Measurements from ENCODE around the gene TSSC4. TPM values are rescaled to one million over a fixed set of nuclear protein-coding genes. Genes with fewer than 3 reads are reported as not detected.
A peak's percentile ranks its signal among the peaks of the same experiment; 100 is the strongest.

Gene TSSC4
- total RNA-seq, 2 donors from 2014 or later = 50.6 to 52.2 TPM

DNA sequence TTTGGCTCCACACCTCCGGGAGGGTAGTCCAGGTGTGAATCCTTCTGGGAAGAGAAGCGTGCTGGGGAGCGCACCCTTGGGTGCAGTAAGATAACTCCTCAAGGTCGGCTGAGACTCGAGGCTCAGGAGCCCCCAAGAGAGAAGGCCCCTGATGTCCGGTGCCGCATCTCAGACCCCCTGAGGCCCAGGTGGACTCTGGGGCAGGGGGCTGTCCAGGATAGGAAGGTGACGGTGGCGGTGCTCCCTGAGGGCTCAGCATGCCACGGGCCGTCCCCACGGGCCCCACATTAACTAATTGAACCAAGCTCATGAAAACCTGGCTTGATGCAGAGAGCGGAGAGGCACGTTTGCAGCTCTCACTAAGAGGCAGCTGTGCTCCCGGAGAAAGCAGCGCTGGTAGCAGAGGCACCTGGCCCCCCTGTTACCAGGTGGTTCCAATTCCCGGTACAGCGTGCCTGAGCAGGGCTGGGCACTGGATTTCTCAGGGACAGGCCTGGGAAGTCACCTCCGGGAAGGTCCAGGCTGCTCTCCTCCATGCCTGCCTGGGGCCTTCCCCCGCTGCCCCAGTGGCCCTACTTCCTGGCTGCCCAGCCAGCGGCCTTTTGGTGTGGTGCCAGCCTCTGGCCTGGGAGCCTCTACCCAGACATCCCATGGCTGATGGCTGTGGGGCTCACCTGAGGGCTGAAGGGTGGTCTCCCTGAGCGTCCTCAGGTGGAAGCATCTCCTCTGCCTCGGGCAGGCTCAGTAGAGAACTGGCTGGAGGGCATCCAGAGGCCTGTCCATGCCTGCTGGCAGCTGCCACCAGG lies 45.4 kb downstream of the TSSC4 start:
- Mint-ChIP-seq H3K27me3 (ENCODE audit: low read depth) (peaks cover 6% of the 10 kb centered on the region), H3K4me1 (ENCODE audit: low read depth) (peaks cover 34% of the 10 kb centered on the region), H3K4me3 (peak overlapping the region; percentile 91 to 93), H3K36me3 (ENCODE audit: insufficient read depth in 2 of 2) (no peaks in the 10 kb centered on the region), H3K27ac (no peak overlapping the region), H3K9me3 (no peaks in the 10 kb centered on the region)
- DNase-seq (peak in 1 of 2 donors; percentile 14), ATAC-seq (replicated peaks in 1 of 2) (no peak)

- H3K36me3 Mint-ChIP-seq (ENCODE audit: insufficient read depth in 2 of 2) = no peaks in the 10 kb centered on the region
- H3K27me3 Mint-ChIP-seq (ENCODE audit: low read depth) = peaks cover 6% of the 10 kb centered on the region
- ATAC-seq (replicated peaks in 1 of 2) = no peak
- H3K4me1 Mint-ChIP-seq (ENCODE audit: low read depth) = peaks cover 34% of the 10 kb centered on the region
- peak in 1 of 2 donors; percentile 30 for DNase-seq
- no peaks in the 10 kb centered on the region for H3K9me3 Mint-ChIP-seq
- H3K4me3 Mint-ChIP-seq = peak overlapping the region; percentile 91 to 93
- no peak overlapping the region for H3K27ac Mint-ChIP-seq
These were observed 46.2 kb downstream of the TSSC4 start for GRCh38 chr11:2446590-2447252.

GRCh38 chr11:2447253-2447950 lies 46.9 kb downstream of the TSSC4 start:
- H3K9me3 Mint-ChIP-seq = no peaks in the 10 kb centered on the region
- no peak overlapping the region for H3K27ac Mint-ChIP-seq
- DNase-seq (peak in 1 of 2 donors; percentile 11), ATAC-seq (replicated peaks in 1 of 2) (no peak)
- H3K4me1 Mint-ChIP-seq (ENCODE audit: low read depth) = peaks cover 34% of the 10 kb centered on the region
- H3K27me3 Mint-ChIP-seq (ENCODE audit: low read depth) = peaks cover 6% of the 10 kb centered on the region
- peak overlapping the region; percentile 91 to 93 for H3K4me3 Mint-ChIP-seq
- no peaks in the 10 kb centered on the region for H3K36me3 Mint-ChIP-seq (ENCODE audit: insufficient read depth in 2 of 2)

DNA sequence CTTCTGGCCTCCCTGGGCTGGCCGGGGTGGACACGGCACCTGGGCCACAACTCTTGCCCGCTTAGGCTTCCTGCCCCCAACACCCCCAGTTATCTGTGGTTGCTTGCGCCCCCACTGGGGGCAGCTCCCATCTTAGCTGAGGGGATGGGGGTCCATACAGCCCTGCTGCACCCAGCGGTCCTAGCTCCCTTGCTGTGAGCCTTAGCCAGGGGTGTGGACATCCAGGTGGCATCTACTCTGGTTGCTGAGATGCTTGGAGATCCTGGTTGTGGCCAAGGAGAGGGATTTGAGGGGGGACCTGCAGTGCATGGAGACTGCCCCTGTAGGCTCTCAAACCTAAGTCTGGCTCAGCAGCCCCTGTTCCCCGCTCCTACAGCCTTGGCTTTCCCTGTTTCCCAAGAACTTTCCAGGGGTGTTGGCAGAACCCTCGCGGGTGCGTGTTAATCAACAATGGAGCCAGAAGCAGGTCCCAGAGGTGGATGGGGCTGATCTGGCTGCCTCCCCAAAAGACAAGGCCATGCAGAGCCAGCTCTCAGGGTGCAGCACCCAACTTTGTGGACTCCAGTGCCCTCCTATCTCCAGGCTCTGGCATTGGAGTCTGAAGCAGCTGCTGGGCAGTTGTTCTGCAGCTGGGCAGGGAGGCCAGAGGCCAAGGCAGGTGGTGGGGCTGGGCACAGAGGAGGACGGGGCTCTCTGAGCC lies 47.6 kb downstream of the TSSC4 start:
- peaks cover 27% of the 10 kb centered on the region for H3K4me1 Mint-ChIP-seq (ENCODE audit: low read depth)
- ATAC-seq (replicated peaks in 1 of 2) (no peak), DNase-seq (no peak)
- peaks cover 5% of the 10 kb centered on the region for H3K27me3 Mint-ChIP-seq (ENCODE audit: low read depth)
- H3K36me3 Mint-ChIP-seq (ENCODE audit: insufficient read depth in 2 of 2) = no peaks in the 10 kb centered on the region
- no peaks in the 10 kb centered on the region for H3K9me3 Mint-ChIP-seq
- H3K27ac Mint-ChIP-seq = no peak overlapping the region
- no peak overlapping the region for H3K4me3 Mint-ChIP-seq

- Mint-ChIP-seq H3K27ac (no peak overlapping the region), H3K4me3 (no peak overlapping the region), H3K27me3 (ENCODE audit: low read depth) (no peaks in the 10 kb centered on the region), H3K9me3 (no peaks in the 10 kb centered on the region), H3K36me3 (ENCODE audit: insufficient read depth in 2 of 2) (no peaks in the 10 kb centered on the region), H3K4me1 (ENCODE audit: low read depth) (peaks cover 22% of the 10 kb centered on the region)
- no peak for ATAC-seq (replicated peaks in 1 of 2)
- no peak for DNase-seq
These were observed 48.4 kb downstream of the TSSC4 start for GRCh38 chr11:2448661-2449547.

DNA sequence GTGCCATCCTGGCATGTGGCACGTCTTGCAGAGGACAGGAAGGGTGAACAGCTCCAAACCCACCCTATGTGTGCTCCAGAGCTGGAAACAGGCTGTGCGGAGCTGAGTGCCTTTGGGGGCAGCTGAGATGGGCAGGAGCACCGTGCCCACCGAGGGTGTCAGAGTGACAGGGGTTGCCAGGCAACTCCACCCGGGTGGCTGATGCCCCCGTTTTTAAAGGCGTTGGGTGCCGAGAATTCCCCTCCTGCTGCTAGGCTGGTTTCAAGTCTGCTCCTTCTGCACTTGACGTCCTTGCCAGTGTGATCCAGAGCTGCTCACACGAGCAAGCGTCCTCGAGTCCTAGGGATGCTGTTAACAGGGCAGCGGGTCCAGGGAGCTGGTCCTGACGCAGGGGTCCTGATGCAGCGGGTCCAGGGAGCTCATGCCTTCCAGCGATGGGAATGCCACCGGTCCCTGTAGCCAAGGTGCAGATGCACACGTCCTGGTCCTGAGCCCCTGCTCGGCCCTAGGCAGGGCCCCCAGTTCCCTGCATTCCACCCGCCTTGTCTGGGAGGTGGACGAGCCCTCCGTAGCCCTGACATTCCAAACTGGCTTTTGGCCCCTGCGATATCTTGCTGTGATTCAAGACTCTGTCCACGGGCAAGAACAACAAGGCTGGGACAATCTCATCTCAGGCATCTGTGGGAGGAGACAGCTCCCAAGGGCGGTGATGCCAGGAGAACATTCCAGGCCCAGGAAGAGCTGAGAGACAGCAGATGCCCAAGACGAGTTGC lies 49.2 kb downstream of the TSSC4 start:
- Mint-ChIP-seq H3K4me1 (ENCODE audit: low read depth) (peaks cover 22% of the 10 kb centered on the region), H3K27ac (no peak overlapping the region), H3K9me3 (no peaks in the 10 kb centered on the region), H3K4me3 (no peak overlapping the region), H3K36me3 (ENCODE audit: insufficient read depth in 2 of 2) (no peaks in the 10 kb centered on the region), H3K27me3 (ENCODE audit: low read depth) (no peaks in the 10 kb centered on the region)
- ATAC-seq (replicated peaks in 1 of 2) (no peak), DNase-seq (no peak)

- no peak overlapping the region for H3K4me3 Mint-ChIP-seq
- no peaks in the 10 kb centered on the region for H3K36me3 Mint-ChIP-seq (ENCODE audit: insufficient read depth in 2 of 2)
- no peaks in the 10 kb centered on the region for H3K27me3 Mint-ChIP-seq (ENCODE audit: low read depth)
These were observed 49.9 kb downstream of the TSSC4 start for GRCh38 chr11:2450321-2451041.

DNA sequence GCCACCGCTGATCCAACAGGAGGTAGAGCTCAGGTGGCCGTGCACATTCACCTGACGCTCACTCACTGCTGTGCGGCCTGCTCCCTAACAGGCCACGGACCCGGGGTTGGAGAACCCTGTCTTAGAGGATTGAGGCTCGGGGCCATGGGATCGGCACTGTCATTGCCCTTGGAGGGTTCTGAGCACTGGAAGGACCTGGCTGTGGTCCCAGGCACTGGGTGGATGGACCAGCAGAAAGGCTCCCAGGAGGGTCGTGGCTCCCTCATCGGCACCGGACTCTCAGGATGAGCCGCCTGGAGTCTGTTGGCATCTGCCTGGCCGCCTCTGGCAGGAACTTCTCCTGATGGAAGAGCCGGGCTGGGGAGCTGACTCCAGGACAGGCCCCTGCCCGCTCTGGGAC lies 50.8 kb downstream of the TSSC4 start:
- no peaks in the 10 kb centered on the region for H3K36me3 Mint-ChIP-seq (ENCODE audit: insufficient read depth in 2 of 2)
- H3K4me1 Mint-ChIP-seq (ENCODE audit: low read depth) = peaks cover 17% of the 10 kb centered on the region
- no peaks in the 10 kb centered on the region for H3K27me3 Mint-ChIP-seq (ENCODE audit: low read depth)
- H3K4me3 Mint-ChIP-seq = no peak overlapping the region
- H3K27ac Mint-ChIP-seq = no peak overlapping the region
- no peak for DNase-seq
- H3K9me3 Mint-ChIP-seq = no peaks in the 10 kb centered on the region
- no peak for ATAC-seq (replicated peaks in 1 of 2)

More at GRCh38 chr11:2450321-2451041, 49.9 kb downstream of the TSSC4 start:
- no peaks in the 10 kb centered on the region for H3K9me3 Mint-ChIP-seq
- no peak for ATAC-seq (replicated peaks in 1 of 2)
- no peak for DNase-seq
- H3K4me1 Mint-ChIP-seq (ENCODE audit: low read depth) = peaks cover 22% of the 10 kb centered on the region
- H3K27ac Mint-ChIP-seq = no peak overlapping the region

DNA sequence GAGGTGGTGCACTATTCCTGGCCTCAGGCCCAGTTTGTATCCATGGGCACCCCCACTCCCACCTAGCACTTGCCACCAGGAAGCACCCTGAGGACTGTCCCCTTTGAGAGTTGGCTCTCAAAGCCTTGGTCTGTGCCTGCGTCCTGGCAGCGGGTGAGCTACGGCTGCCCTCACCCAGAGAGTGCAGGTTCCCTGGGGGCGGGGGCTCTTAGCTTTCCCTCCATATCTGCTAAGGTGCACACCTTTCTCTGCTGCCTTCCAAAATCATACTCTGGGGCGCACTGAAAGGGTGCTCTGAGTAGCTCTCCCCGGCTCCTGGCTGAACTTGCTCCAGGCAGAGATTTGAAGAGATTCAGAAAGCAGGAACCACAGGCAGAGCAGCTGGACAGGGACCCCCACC lies 51.4 kb downstream of the TSSC4 start:
- DNase-seq (no peak), ATAC-seq (replicated peaks in 1 of 2) (no peak)
- peaks cover 12% of the 10 kb centered on the region for H3K4me1 Mint-ChIP-seq (ENCODE audit: low read depth)
- no peak overlapping the region for H3K4me3 Mint-ChIP-seq
- H3K9me3 Mint-ChIP-seq = no peaks in the 10 kb centered on the region
- no peaks in the 10 kb centered on the region for H3K27me3 Mint-ChIP-seq (ENCODE audit: low read depth)
- no peak overlapping the region for H3K27ac Mint-ChIP-seq
- no peaks in the 10 kb centered on the region for H3K36me3 Mint-ChIP-seq (ENCODE audit: insufficient read depth in 2 of 2)

GRCh38 chr11:2452321-2453012 lies 51.9 kb downstream of the TSSC4 start:
- Mint-ChIP-seq H3K27me3 (ENCODE audit: low read depth) (no peaks in the 10 kb centered on the region), H3K27ac (no peak overlapping the region), H3K4me3 (no peak overlapping the region), H3K36me3 (ENCODE audit: insufficient read depth in 2 of 2) (no peaks in the 10 kb centered on the region), H3K4me1 (ENCODE audit: low read depth) (peaks cover 6% of the 10 kb centered on the region), H3K9me3 (no peaks in the 10 kb centered on the region)
- no peak for ATAC-seq (replicated peaks in 1 of 2)
- no peak for DNase-seq

- Mint-ChIP-seq H3K9me3 (no peaks in the 10 kb centered on the region), H3K4me1 (ENCODE audit: low read depth) (no peaks in the 10 kb centered on the region), H3K27ac (no peak overlapping the region), H3K36me3 (ENCODE audit: insufficient read depth in 2 of 2) (no peaks in the 10 kb centered on the region), H3K4me3 (no peak overlapping the region), H3K27me3 (ENCODE audit: low read depth) (no peaks in the 10 kb centered on the region)
- no peak for DNase-seq
- no peak for ATAC-seq (replicated peaks in 1 of 2)
These were observed 52.9 kb downstream of the TSSC4 start for GRCh38 chr11:2453436-2453835.
